SU-DHL-6 (cell line): ENCODE data around the gene GRIK4.

Experiments
- CTCF ChIP-seq: fragments of 200-600 bp; sonication (generic); IDR thresholded peaks from one replicate; pipeline ENCODE4 v1.5.1; 2017; ENCODE audit warnings: antibody characterized with exemption, mild to moderate bottlenecking, low read length, moderate library complexity; ENCODE audit not compliant: insufficient read depth, poor library complexity, severe bottlenecking
- EZH2phosphoT487 ChIP-seq: fragments of 200-600 bp; sonication (generic), shearing (Covaris generic); conservative IDR thresholded peaks from 2 replicates; pipeline ENCODE4 v1.6.1; 2018; ENCODE audit warnings: mild to moderate bottlenecking, antibody characterized with exemption, low read length, moderate library complexity, mixed read lengths

- no peak for TF ChIP-seq CTCF
- no peak for TF ChIP-seq EZH2phosphoT487
Measured at GRCh38 chr11:120667281-120667680, 155.7 kb downstream of the GRIK4 start.
